Spleen (tissue), 7 donors: ENCODE measurements around the gene OGDHL.
"Not testable (repeated sequence)": the region's sequence is repeated elsewhere in the genome, so short reads cannot be mapped to it uniquely, and the experiment has no call there.

Experiments
- CTCF ChIP-seq, 11 experiments: fragments of 200-600 bp in 7 of 11; fragments of 450-650 bp in 4 of 11; sonication (generic) in 4 of 11; IDR thresholded peaks in 8 of 11; conservative IDR thresholded peaks in 3 of 11; 1 replicate in 7 of 11; 2 replicates in 4 of 11; pipeline versions ENCODE4 v1.4.0 to v1.8.0; 2016 to 2021; ENCODE audit warnings: antibody characterized with exemption in 11 of 11, inconsistent platforms in 4 of 11, mild to moderate bottlenecking in 1 of 11
- POLR2A ChIP-seq, 3 donors: fragments of 450-650 bp; IDR thresholded peaks; one replicate each; pipeline ENCODE4 v1.5.1; 2017; ENCODE audit warnings: antibody characterized with exemption in 3 of 3, mild to moderate bottlenecking in 1 of 3
- POLR2AphosphoS5 ChIP-seq, 3 donors: sonication (generic); formaldehyde crosslinking; IDR thresholded peaks; one replicate each; pipeline ENCODE4 v1.5.1; 2017; ENCODE audit warnings: antibody characterized with exemption in 3 of 3
- donor health status: DM: no; HTN: no; CAD: no; lungs with moderate emphysema.
- donor health status: DM: no; HTN: no; CAD: no.
- donor health status: DM: no; HTN: no; CAD: no.

GRCh38 chr10:49772944-49773343, 10.8 kb upstream of the OGDHL start:
- not testable (repeated sequence) for TF ChIP-seq CTCF (IDR thresholded peaks at IDR 0.05 in 8 of 11, conservative IDR thresholded peaks at IDR 0.05 in 3 of 11); POLR2A (IDR thresholded peaks at IDR 0.05); POLR2AphosphoS5 (IDR thresholded peaks at IDR 0.05)
